ENCODE measurements around the gene CFAP251.
"Not testable (repeated sequence)": the region's sequence is repeated elsewhere in the genome, so short reads cannot be mapped to it uniquely, and the experiment has no call there.

The CFAP251 gene

GRCh38 chr12:121980191-121980891, 61.9 kb downstream of the CFAP251 start:
- DNase-seq = no peak

- DNase-seq = no peak
These were observed 62.5 kb downstream of the CFAP251 start for GRCh38 chr12:121980892-121981272.

GRCh38 chr12:121981456-121981855, 63.1 kb downstream of the CFAP251 start:
- DNase-seq = no peak

GRCh38 chr12:121982950-121983349, 64.6 kb downstream of the CFAP251 start:
- no peak for DNase-seq

GRCh38 chr12:121983536-121984210, 65.3 kb downstream of the CFAP251 start:
- DNase-seq = no peak

GRCh38 chr12:121986489-121987245, 68.3 kb downstream of the CFAP251 start:
- no peak for DNase-seq

- not testable (repeated sequence) for DNase-seq
These were observed 70.1 kb downstream of the CFAP251 start for GRCh38 chr12:121988519-121988918.

- no peak for DNase-seq
These were observed 71.1 kb downstream of the CFAP251 start for GRCh38 chr12:121989276-121990113.

- DNase-seq = no peak
These were observed 71.8 kb downstream of the CFAP251 start for GRCh38 chr12:121990114-121990647.

GRCh38 chr12:121990692-121991603, 72.6 kb downstream of the CFAP251 start:
- no peak for DNase-seq

GRCh38 chr12:121992059-121992879, 73.9 kb downstream of the CFAP251 start:
- DNase-seq = peak; percentile 31 to 42

- DNase-seq = no peak
These were observed 77.9 kb downstream of the CFAP251 start for GRCh38 chr12:121996050-121996944.

GRCh38 chr12:121996945-121997612, 78.7 kb downstream of the CFAP251 start:
- no peak for DNase-seq

GRCh38 chr12:122001466-122002209, 83.2 kb downstream of the CFAP251 start:
- no peak for DNase-seq

GRCh38 chr12:122003651-122004611, 85.5 kb downstream of the CFAP251 start:
- no peak for DNase-seq

- no peak for DNase-seq
These were observed 86.3 kb downstream of the CFAP251 start for GRCh38 chr12:122004633-122005071.

Measured in activated CD4-positive, alpha-beta T cell treated with anti-CD3 and anti-CD28 coated beads, Interleukin-2, amount 50 U/mL, for 4 hours (primary cell).